ENCODE results near the gene PARD3. TPM values are rescaled to one million over a fixed set of nuclear protein-coding genes. Genes with fewer than 3 reads are reported as not detected.
"Not testable (repeated sequence)": the region's sequence is repeated elsewhere in the genome, so short reads cannot be mapped to it uniquely, and the experiment has no call there.

PARD3 gene
- total and polyA plus RNA-seq, 7 donors: 20.2 to 84.4 (median 53.4) TPM

DNA sequence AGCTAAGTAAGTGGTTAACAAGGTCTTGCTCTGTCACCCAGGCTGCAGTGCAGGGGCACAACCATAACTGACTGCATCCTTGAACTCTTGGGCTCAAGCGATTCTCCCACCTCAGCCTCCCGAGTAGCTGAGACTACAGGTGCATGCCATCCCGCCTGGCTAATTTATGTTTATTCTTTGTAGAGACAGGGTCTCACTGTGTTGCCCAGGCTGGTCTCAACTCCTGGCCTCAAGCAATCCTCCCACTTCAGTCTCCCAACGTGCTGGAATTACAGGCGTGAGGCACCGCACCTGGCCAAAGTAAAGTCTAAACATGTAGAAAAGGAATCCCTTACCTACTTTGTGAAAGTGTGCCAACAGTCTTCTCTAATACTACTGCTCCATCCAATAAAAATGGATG is 17.9 kb downstream of the PARD3 start:
- no peak overlapping the region for H3K27ac ChIP-seq
- intact Hi-C loops (cut with DNase I): no loop called here
- TF ChIP-seq, protein P1, sequence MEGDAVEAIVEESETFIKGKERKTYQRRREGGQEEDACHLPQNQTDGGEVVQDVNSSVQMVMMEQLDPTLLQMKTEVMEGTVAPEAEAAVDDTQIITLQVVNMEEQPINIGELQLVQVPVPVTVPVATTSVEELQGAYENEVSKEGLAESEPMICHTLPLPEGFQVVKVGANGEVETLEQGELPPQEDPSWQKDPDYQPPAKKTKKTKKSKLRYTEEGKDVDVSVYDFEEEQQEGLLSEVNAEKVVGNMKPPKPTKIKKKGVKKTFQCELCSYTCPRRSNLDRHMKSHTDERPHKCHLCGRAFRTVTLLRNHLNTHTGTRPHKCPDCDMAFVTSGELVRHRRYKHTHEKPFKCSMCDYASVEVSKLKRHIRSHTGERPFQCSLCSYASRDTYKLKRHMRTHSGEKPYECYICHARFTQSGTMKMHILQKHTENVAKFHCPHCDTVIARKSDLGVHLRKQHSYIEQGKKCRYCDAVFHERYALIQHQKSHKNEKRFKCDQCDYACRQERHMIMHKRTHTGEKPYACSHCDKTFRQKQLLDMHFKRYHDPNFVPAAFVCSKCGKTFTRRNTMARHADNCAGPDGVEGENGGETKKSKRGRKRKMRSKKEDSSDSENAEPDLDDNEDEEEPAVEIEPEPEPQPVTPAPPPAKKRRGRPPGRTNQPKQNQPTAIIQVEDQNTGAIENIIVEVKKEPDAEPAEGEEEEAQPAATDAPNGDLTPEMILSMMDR (IDR thresholded peaks at IDR 0.05): no peak
- ATAC-seq (no peak), DNase-seq (no peak)
- H3K4me1 ChIP-seq: peaks cover 55% of the 10 kb centered on the region
- no peaks in the 10 kb centered on the region for H3K27me3 ChIP-seq (ENCODE audit: insufficient read depth in 3 of 3, low read length in 2 of 3)
- H3K4me3 ChIP-seq: no peak overlapping the region
- no peaks in the 10 kb centered on the region for H3K36me3 ChIP-seq (ENCODE audit: insufficient read depth in 1 of 2, low read depth in 1 of 2)
- WGBS, 3 donors: 84 to 95% (median 92%) methylated on average over 6 of the region's 6 CpGs
- H3K9me3 ChIP-seq: no peaks in the 10 kb centered on the region

GRCh38 chr10:34796133-34796532 is 19.0 kb downstream of the PARD3 start:
- no peak for ATAC-seq
- H3K27ac ChIP-seq: no peak overlapping the region
- TF ChIP-seq, protein P1 (IDR thresholded peaks at IDR 0.05): no peak
- peaks cover 56% of the 10 kb centered on the region for H3K4me1 ChIP-seq
- no peaks in the 10 kb centered on the region for H3K9me3 ChIP-seq
- H3K27me3 ChIP-seq (ENCODE audit: insufficient read depth in 3 of 3, low read length in 2 of 3): no peaks in the 10 kb centered on the region
- H3K36me3 ChIP-seq (ENCODE audit: insufficient read depth in 1 of 2, low read depth in 1 of 2): no peaks in the 10 kb centered on the region
- WGBS, 3 donors: 28 to 50% (median 38%) methylated on average over 1 of the region's 1 CpG
- no peak for DNase-seq
- intact Hi-C loops (cut with DNase I): no loop called here
- H3K4me3 ChIP-seq: no peak overlapping the region

DNA sequence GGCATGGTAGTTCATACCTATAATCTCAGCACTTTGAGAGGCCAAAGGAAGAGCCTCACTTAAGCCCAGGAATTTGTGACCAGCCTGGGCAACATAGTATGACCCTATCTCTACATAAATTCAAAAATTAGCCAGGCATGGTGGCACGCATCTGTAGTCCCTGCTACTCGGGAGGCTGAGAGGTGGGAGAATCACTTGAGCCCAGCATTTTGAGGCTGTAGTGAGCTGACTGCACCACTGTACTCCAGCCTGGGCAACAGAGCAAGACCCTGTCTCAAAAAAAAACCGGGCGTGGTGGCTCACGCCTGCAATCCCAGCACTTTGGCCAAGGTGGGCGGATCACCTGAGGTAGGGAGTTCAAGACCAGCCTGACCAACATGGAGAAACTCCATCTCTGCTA is 19.8 kb downstream of the PARD3 start:
- Histone ChIP-seq H3K4me1 (peaks cover 56% of the 10 kb centered on the region), H3K27me3 (ENCODE audit: insufficient read depth in 3 of 3, low read length in 2 of 3) (no peaks in the 10 kb centered on the region), H3K27ac (peak overlapping the region; percentile 13), H3K9me3 (no peaks in the 10 kb centered on the region), H3K4me3 (no peak overlapping the region), H3K36me3 (ENCODE audit: insufficient read depth in 1 of 2, low read depth in 1 of 2) (no peaks in the 10 kb centered on the region)
- no peak for DNase-seq
- TF ChIP-seq, protein P1 (IDR thresholded peaks at IDR 0.05): no peak
- 96 to 100% (median 99%) methylated on average over 6 of the region's 6 CpGs for WGBS, 3 donors
- intact Hi-C loops (cut with DNase I): no loop called here
- no peak for ATAC-seq

DNA sequence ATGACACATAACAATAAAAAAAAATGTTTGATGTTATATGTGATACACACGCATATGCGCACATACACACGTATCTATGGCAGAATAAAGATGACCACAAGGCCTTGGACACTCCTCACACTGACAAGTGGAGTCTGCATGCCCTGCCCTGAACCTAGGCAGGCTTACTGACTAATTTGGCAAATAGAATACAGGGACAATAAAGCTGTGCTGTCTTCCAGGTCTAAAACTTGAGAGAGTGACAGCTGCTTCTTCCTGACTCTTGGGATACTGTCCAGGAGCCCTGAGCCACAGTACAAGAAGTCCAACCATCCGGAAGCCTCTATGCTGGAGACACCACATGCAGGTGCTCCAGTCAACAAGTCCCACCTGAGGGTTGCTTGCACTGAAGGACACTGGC is 20.3 kb downstream of the PARD3 start:
- H3K4me1 ChIP-seq: peaks cover 56% of the 10 kb centered on the region
- H3K27me3 ChIP-seq (ENCODE audit: insufficient read depth in 3 of 3, low read length in 2 of 3): no peaks in the 10 kb centered on the region
- intact Hi-C loops (cut with DNase I): no loop called here
- H3K27ac ChIP-seq: peak overlapping the region; percentile 13
- no peaks in the 10 kb centered on the region for H3K9me3 ChIP-seq
- WGBS, 3 donors: 51 to 78% (median 54%) methylated on average over 4 of the region's 4 CpGs
- ATAC-seq: peak; percentile 67 to 96 (median 91)
- no peak for DNase-seq
- TF ChIP-seq, protein P1 (IDR thresholded peaks at IDR 0.05): no peak
- no peaks in the 10 kb centered on the region for H3K36me3 ChIP-seq (ENCODE audit: insufficient read depth in 1 of 2, low read depth in 1 of 2)
- no peak overlapping the region for H3K4me3 ChIP-seq

DNA sequence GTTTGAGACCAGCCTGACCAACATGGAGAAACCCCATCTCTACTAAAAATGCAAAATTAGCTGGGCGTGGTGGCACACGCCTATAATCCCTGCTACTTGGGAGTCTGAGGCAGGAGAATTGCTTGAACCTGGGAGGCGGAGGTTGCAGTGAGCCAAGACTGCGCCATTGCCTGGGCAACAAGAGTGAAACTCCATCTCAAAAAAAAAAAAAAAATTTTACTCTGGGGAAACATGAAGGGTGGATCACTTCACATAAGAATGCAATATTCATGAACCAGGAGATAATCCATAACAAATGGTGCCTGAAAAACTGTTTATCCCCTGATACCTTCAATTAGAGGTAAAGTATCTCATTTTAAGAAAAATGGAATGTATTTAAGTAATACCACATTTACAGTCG is 21.5 kb downstream of the PARD3 start:
- WGBS, 3 donors: 89 to 94% (median 93%) methylated on average over 5 of the region's 5 CpGs
- DNase-seq; intact Hi-C loops (cut with DNase I); H3K27ac ChIP-seq; H3K36me3 ChIP-seq (ENCODE audit: insufficient read depth in 1 of 2, low read depth in 1 of 2); H3K27me3 ChIP-seq (ENCODE audit: insufficient read depth in 3 of 3, low read length in 2 of 3); ATAC-seq; H3K4me3 ChIP-seq; H3K9me3 ChIP-seq: not testable (repeated sequence)
- peaks cover 66% of the 10 kb centered on the region for H3K4me1 ChIP-seq
